COR-L47 (cell line): ENCODE measurements around the gene PHOX2A.
"Not testable (repeated sequence)": the region's sequence is repeated elsewhere in the genome, so short reads cannot be mapped to it uniquely, and the experiment has no call there.

Source experiments
- DNase-seq: peaks from one replicate; lab custom pipeline; 2025; lab: John Stamatoyannopoulos, UW

The PHOX2A gene

GRCh38 chr11:72244060-72244360, at the start of gene PHOX2A:
PHOX2A (minus strand) TSS chr11:72244176; CDS start chr11:72244004, 172 bp downstream.
- DNase-seq: no peak

- DNase-seq: no peak
Observed at GRCh38 chr11:72293391-72293790, 49.4 kb upstream of the PHOX2A start.

GRCh38 chr11:72292106-72292785, 48.3 kb upstream of the PHOX2A start:
- DNase-seq: no peak

- DNase-seq: not testable (repeated sequence)
Observed at GRCh38 chr11:72290741-72291140, 46.8 kb upstream of the PHOX2A start.

- DNase-seq: no peak
Observed at GRCh38 chr11:72287293-72287692, 43.3 kb upstream of the PHOX2A start.

- no peak for DNase-seq
Observed at GRCh38 chr11:72283947-72284346, 40.0 kb upstream of the PHOX2A start.

GRCh38 chr11:72280726-72281315, 36.8 kb upstream of the PHOX2A start:
- DNase-seq: no peak

- no peak for DNase-seq
Observed at GRCh38 chr11:72280037-72280436, 36.1 kb upstream of the PHOX2A start.

GRCh38 chr11:72278905-72279304, 34.9 kb upstream of the PHOX2A start:
- DNase-seq: no peak

- DNase-seq: no peak
Observed at GRCh38 chr11:72274435-72274834, 30.5 kb upstream of the PHOX2A start.

GRCh38 chr11:72271980-72272379, 28.0 kb upstream of the PHOX2A start:
- no peak for DNase-seq

- no peak for DNase-seq
Observed at GRCh38 chr11:72267956-72268617, 24.1 kb upstream of the PHOX2A start.

GRCh38 chr11:72266960-72267359, 23.0 kb upstream of the PHOX2A start:
- DNase-seq: not testable (repeated sequence)

- DNase-seq: no peak
Observed at GRCh38 chr11:72265951-72266350, 22.0 kb upstream of the PHOX2A start.

- no peak for DNase-seq
Observed at GRCh38 chr11:72263361-72263760, 19.4 kb upstream of the PHOX2A start.

GRCh38 chr11:72260574-72260973, 16.6 kb upstream of the PHOX2A start:
- no peak for DNase-seq

GRCh38 chr11:72259490-72259889, 15.5 kb upstream of the PHOX2A start:
- no peak for DNase-seq

- no peak for DNase-seq
Observed at GRCh38 chr11:72257570-72257969, 13.6 kb upstream of the PHOX2A start.

GRCh38 chr11:72254299-72254993, 10.5 kb upstream of the PHOX2A start:
- DNase-seq: no peak

GRCh38 chr11:72253392-72253791, 9.4 kb upstream of the PHOX2A start:
- DNase-seq: no peak

- DNase-seq: no peak
Observed at GRCh38 chr11:72251614-72252013, 7.6 kb upstream of the PHOX2A start.

- DNase-seq: no peak
Observed at GRCh38 chr11:72250661-72251464, 6.9 kb upstream of the PHOX2A start.
